ENCODE measurements around the gene RASA3. TPM values are rescaled to one million over a fixed set of nuclear protein-coding genes. Genes with fewer than 3 reads are reported as not detected.

The RASA3 gene
- total RNA-seq, 3 donors from 2014 or later = 7.9 to 19.0 (median 8.4) TPM

DNA sequence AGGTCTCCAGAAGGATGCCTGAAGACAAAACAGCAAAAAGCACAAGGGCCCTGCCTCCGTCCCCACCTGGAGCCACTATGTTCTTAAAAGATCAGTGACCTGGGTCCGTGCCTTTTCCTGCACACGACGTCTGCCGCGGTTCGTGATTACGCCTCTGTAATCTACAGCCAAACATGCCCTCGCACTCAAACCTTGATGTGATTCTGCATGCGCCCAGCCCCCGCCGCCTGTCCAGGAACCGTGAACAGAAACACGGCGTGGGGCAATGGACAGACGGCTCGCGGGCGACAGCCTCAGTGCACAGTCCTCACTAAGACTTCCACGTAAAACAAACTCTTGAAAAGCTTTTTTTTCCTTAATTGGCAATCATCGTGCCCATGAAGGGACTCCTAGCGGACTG, 174.1 kb downstream of the RASA3 start:
- intact Hi-C loops (cut with DNase I, micrococcal nuclease) = no loop called here
- Histone ChIP-seq H3K9me3 (peaks cover 4% of the 10 kb centered on the region), H3K36me3 (ENCODE audit: low read depth) (no peaks in the 10 kb centered on the region), H3K4me1 (ENCODE audit: low read depth) (no peaks in the 10 kb centered on the region), H3K4me3 (no peak overlapping the region)
- DNase-seq = peak in 2 of 3 donors; percentile 8 to 31
- TF ChIP-seq, protein P1, sequence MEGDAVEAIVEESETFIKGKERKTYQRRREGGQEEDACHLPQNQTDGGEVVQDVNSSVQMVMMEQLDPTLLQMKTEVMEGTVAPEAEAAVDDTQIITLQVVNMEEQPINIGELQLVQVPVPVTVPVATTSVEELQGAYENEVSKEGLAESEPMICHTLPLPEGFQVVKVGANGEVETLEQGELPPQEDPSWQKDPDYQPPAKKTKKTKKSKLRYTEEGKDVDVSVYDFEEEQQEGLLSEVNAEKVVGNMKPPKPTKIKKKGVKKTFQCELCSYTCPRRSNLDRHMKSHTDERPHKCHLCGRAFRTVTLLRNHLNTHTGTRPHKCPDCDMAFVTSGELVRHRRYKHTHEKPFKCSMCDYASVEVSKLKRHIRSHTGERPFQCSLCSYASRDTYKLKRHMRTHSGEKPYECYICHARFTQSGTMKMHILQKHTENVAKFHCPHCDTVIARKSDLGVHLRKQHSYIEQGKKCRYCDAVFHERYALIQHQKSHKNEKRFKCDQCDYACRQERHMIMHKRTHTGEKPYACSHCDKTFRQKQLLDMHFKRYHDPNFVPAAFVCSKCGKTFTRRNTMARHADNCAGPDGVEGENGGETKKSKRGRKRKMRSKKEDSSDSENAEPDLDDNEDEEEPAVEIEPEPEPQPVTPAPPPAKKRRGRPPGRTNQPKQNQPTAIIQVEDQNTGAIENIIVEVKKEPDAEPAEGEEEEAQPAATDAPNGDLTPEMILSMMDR (IDR thresholded peaks at IDR 0.05) = no peak
- no peak for ATAC-seq

DNA sequence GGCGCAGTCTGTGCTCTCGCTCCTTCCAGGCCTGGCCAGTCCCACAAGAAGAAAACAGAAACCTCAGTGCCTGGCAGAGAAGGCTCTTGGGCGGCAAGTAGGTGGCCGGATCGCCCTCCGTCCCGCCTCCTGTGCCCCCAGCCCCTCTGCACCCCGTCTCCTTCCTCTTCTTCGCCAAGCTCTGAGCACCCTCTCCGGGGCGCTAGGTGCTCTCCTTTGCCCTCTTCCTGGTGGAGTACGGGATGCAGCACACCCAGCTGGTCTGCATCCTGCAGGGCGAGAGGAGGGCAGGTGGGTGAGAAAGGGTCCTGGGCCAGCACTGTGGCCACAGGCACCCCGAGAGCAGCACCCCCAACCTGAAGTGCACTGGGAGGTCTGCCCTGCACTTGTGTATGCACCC, 175.9 kb downstream of the RASA3 start:
- Histone ChIP-seq H3K4me3 (no peak overlapping the region), H3K9me3 (peaks cover 4% of the 10 kb centered on the region), H3K36me3 (ENCODE audit: low read depth) (no peaks in the 10 kb centered on the region), H3K4me1 (ENCODE audit: low read depth) (peaks cover under 1% of the 10 kb centered on the region)
- DNase-seq = peak in 2 of 3 donors; percentile 18 to 26
- intact Hi-C loops (cut with DNase I, micrococcal nuclease) = no loop called here
- no peak for ATAC-seq
- TF ChIP-seq, protein P1 (IDR thresholded peaks at IDR 0.05) = no peak

DNA sequence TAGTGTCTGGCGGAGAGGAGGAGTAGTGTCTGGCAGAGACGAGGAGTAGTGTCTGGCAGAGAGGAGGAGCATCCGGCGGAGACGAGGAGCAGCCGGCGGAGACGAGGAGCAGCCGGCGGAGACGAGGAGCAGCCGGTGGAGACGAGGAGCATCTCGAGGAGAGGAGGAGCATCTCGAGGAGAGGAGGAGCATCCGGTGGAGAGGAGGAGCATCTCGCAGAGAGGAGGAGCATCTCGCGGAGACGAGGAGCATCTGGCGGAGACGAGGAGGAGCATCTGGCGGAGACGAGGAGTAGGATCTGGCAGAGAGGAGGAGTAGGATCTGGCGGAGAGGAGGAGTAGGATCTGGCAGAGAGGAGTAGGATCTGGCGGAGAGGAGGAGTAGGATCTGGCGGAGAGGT, 176.7 kb downstream of the RASA3 start:
- TF ChIP-seq, protein P1 (IDR thresholded peaks at IDR 0.05) = no peak
- H3K4me1 ChIP-seq (ENCODE audit: low read depth) = peaks cover 7% of the 10 kb centered on the region
- intact Hi-C loops (cut with DNase I, micrococcal nuclease) = no loop called here
- ATAC-seq (no peak), DNase-seq (peak in 1 of 3 donors; percentile 10)
- H3K36me3 ChIP-seq (ENCODE audit: low read depth) = no peaks in the 10 kb centered on the region
- no peak overlapping the region for H3K4me3 ChIP-seq
- H3K9me3 ChIP-seq = peaks cover 4% of the 10 kb centered on the region

DNA sequence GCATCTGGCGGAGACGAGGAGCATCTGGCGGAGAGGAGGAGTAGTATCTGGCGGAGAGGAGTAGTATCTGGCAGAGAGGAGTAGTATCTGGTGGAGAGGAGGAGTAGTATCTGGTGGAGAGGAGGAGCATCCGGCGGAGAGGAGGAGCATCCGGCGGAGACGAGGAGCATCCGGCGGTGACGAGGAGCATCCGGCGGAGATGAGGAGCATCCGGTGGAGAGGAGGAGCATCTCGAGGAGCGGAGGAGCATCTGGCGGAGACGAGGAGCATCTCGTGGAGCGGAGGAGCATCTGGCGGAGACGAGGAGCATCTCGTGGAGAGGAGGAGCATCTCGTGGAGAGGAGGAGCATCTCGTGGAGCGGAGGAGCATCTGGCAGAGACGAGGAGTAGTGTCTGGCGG, 177.2 kb downstream of the RASA3 start:
- Histone ChIP-seq H3K4me1 (ENCODE audit: low read depth) (peaks cover 7% of the 10 kb centered on the region), H3K9me3 (peaks cover under 1% of the 10 kb centered on the region), H3K36me3 (ENCODE audit: low read depth) (no peaks in the 10 kb centered on the region), H3K4me3 (no peak overlapping the region)
- intact Hi-C loops (cut with DNase I, micrococcal nuclease) = no loop called here
- DNase-seq (peak in 2 of 3 donors; percentile 8 to 30), ATAC-seq (no peak)
- TF ChIP-seq, protein P1 (IDR thresholded peaks at IDR 0.05) = no peak

DNA sequence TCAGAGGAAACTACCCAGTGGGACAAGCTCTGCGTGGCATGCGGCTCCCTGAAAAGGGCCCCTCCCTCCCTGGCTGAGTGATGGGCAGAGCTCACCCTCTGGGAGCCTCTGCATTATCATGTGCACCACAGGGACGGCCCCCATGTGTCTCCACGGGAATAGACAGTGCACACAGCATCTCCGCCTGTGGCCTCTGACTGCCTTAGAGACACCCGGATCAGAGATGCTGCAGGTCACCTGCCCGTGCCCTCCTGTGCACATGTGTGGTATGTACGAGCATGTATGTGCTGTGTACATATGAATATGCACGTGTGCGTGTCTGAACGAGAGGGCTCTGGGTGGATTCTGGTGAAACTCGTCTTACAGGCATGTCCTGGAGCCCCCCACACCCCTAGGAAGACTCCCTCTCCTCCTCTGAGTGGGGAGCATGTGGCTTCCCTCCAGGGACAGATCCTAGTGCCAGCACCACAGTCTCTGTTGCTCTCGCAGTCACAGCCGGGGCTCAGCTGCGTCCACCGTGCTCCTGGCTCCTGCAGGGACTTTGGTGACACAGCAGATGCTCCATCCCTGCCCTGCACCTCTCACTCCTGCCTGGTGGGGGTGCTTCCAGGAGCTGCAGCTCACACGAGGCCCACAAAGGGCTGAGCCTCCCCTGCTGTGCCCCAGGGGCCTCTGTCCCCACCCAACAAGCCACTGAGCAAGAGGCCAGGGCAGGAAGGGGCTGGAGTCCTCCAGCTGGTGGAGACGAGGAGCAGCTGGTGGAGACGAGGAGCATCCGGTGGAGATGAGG, 178.2 kb downstream of the RASA3 start:
- peaks cover 7% of the 10 kb centered on the region for H3K4me1 ChIP-seq (ENCODE audit: low read depth)
- intact Hi-C loops (cut with DNase I, micrococcal nuclease) = loop anchor here in 1 of 2 donors (5.0 kb wide), 1 partner anchor 273 kb away; no protein-coding TSS in a partner anchor
- no peak overlapping the region for H3K4me3 ChIP-seq
- TF ChIP-seq, protein P1 (IDR thresholded peaks at IDR 0.05) = no peak
- H3K9me3 ChIP-seq = no peaks in the 10 kb centered on the region
- DNase-seq (peak in 2 of 3 donors; percentile 14 to 38), ATAC-seq (no peak)
- H3K36me3 ChIP-seq (ENCODE audit: low read depth) = no peaks in the 10 kb centered on the region

Data from mucosa of descending colon (tissue), 3 donors.